Activated CD4-positive, alpha-beta T cell treated with anti-CD3 and anti-CD28 coated beads, Interleukin-2, amount 10 ng/mL, durations not matched to agents 24 days and 14 days (primary cell): ENCODE measurements around the gene SYNDIG1L. TPM values are rescaled to one million over a fixed set of nuclear protein-coding genes. Genes with fewer than 3 reads are reported as not detected.

Experiments
- DNase-seq: peaks from one replicate; pipeline ENCODE4 v3.0.0; 2022
- H3K27ac Mint-ChIP-seq: one replicate; pipeline ENCODE4 v1.8.0; 2022; ENCODE audit warnings: mild to moderate bottlenecking, mixed read lengths
- H3K27me3 Mint-ChIP-seq: one replicate; pipeline ENCODE4 v1.8.0; 2022; ENCODE audit warnings: mixed read lengths
- H3K36me3 Mint-ChIP-seq: one replicate; pipeline ENCODE4 v1.8.0; 2022; ENCODE audit warnings: low read depth, mild to moderate bottlenecking, mixed read lengths
- H3K4me1 Mint-ChIP-seq: one replicate; pipeline ENCODE4 v1.8.0; 2021; ENCODE audit warnings: mixed read lengths
- H3K4me3 Mint-ChIP-seq: one replicate; pipeline ENCODE4 v1.8.0; 2022; ENCODE audit warnings: mild to moderate bottlenecking, moderate library complexity, mixed read lengths
- H3K9me3 Mint-ChIP-seq: one replicate; pipeline ENCODE4 v1.8.0; 2021; ENCODE audit warnings: mixed read lengths
- intact Hi-C: fragments of 100-400 bp; cut with micrococcal nuclease; formaldehyde crosslinking; loops from one replicate; pipeline ENCODE4 v1.15.1; 2023
- total RNA-seq: library from RNA; stranded (reverse); gene quantifications from 2 replicates; pipeline ENCODE4 v1.2.3, GENCODE V29; 2022

The SYNDIG1L gene
- total RNA-seq, 1 donor from 2014 or later, result not detected

- H3K36me3 Mint-ChIP-seq, result no peaks in the 10 kb centered on the region
- H3K27ac Mint-ChIP-seq, result no peak overlapping the region
- intact Hi-C loops, result no loop called here
- DNase-seq, result no peak
- H3K9me3 Mint-ChIP-seq, result no peaks in the 10 kb centered on the region
- no peaks in the 10 kb centered on the region for H3K4me1 Mint-ChIP-seq
- H3K4me3 Mint-ChIP-seq, result no peak overlapping the region
- peaks cover 15% of the 10 kb centered on the region for H3K27me3 Mint-ChIP-seq
These were observed 6.9 kb downstream of the SYNDIG1L start for GRCh38 chr14:74419086-74419485.

GRCh38 chr14:74418031-74418430, 8.0 kb downstream of the SYNDIG1L start:
- Mint-ChIP-seq H3K9me3 (no peaks in the 10 kb centered on the region), H3K4me3 (no peak overlapping the region), H3K4me1 (no peaks in the 10 kb centered on the region), H3K27ac (no peak overlapping the region), H3K36me3 (no peaks in the 10 kb centered on the region), H3K27me3 (peaks cover 16% of the 10 kb centered on the region)
- no peak for DNase-seq
- intact Hi-C loops, result no loop called here

GRCh38 chr14:74417611-74418010, 8.4 kb downstream of the SYNDIG1L start:
- no peak for DNase-seq
- Mint-ChIP-seq H3K27ac (no peak overlapping the region), H3K27me3 (peaks cover 16% of the 10 kb centered on the region), H3K4me3 (no peak overlapping the region), H3K36me3 (no peaks in the 10 kb centered on the region), H3K9me3 (no peaks in the 10 kb centered on the region), H3K4me1 (no peaks in the 10 kb centered on the region)
- intact Hi-C loops, result no loop called here

- Mint-ChIP-seq H3K27me3 (peaks cover 16% of the 10 kb centered on the region), H3K27ac (no peak overlapping the region), H3K4me3 (no peak overlapping the region), H3K4me1 (no peaks in the 10 kb centered on the region), H3K36me3 (no peaks in the 10 kb centered on the region), H3K9me3 (no peaks in the 10 kb centered on the region)
- DNase-seq, result no peak
- intact Hi-C loops, result no loop called here
These were observed 8.8 kb downstream of the SYNDIG1L start for GRCh38 chr14:74417201-74417600.

GRCh38 chr14:74415115-74415437, 10.9 kb downstream of the SYNDIG1L start:
- no peaks in the 10 kb centered on the region for H3K9me3 Mint-ChIP-seq
- no peak overlapping the region for H3K4me3 Mint-ChIP-seq
- no peak for DNase-seq
- H3K27me3 Mint-ChIP-seq, result peaks cover 8% of the 10 kb centered on the region
- no peaks in the 10 kb centered on the region for H3K36me3 Mint-ChIP-seq
- no peak overlapping the region for H3K27ac Mint-ChIP-seq
- intact Hi-C loops, result no loop called here
- H3K4me1 Mint-ChIP-seq, result no peaks in the 10 kb centered on the region

- peaks cover 8% of the 10 kb centered on the region for H3K27me3 Mint-ChIP-seq
These were observed 11.5 kb downstream of the SYNDIG1L start for GRCh38 chr14:74414403-74415114.

DNA sequence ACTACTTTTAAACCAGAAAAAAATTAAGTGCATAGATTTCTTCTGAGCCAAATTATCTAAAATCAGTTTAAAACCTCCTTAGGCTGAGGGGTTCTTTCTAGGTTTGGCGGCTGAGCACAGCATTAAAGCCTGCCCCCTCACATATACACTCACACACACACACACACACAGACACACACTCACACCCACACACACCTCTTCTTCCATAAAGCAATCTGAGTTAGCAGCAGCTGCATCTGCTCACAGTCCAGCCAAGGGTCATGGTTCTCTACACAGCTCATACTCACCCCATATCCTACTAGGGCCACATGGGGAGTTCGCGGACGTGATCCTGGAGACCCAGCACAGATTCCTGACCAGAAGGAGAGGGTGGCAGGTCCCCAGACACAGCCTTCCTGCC, 12.4 kb downstream of the SYNDIG1L start:
- H3K27ac Mint-ChIP-seq, result no peak overlapping the region
- H3K36me3 Mint-ChIP-seq, result no peaks in the 10 kb centered on the region
- intact Hi-C loops, result no loop called here
- no peak overlapping the region for H3K4me3 Mint-ChIP-seq
- DNase-seq, result no peak
- H3K4me1 Mint-ChIP-seq, result no peaks in the 10 kb centered on the region
- peaks cover 8% of the 10 kb centered on the region for H3K27me3 Mint-ChIP-seq
- H3K9me3 Mint-ChIP-seq, result no peaks in the 10 kb centered on the region

More at GRCh38 chr14:74414403-74415114, 11.5 kb downstream of the SYNDIG1L start:
- no peak for DNase-seq
- intact Hi-C loops, result no loop called here
- H3K4me1 Mint-ChIP-seq, result no peaks in the 10 kb centered on the region
- H3K27ac Mint-ChIP-seq, result no peak overlapping the region
- H3K9me3 Mint-ChIP-seq, result no peaks in the 10 kb centered on the region
- H3K36me3 Mint-ChIP-seq, result no peaks in the 10 kb centered on the region
- H3K4me3 Mint-ChIP-seq, result no peak overlapping the region

GRCh38 chr14:74412753-74413152, 13.3 kb downstream of the SYNDIG1L start:
- Mint-ChIP-seq H3K9me3 (no peaks in the 10 kb centered on the region), H3K27ac (no peak overlapping the region), H3K4me1 (no peaks in the 10 kb centered on the region), H3K4me3 (no peak overlapping the region), H3K36me3 (no peaks in the 10 kb centered on the region), H3K27me3 (peaks cover 8% of the 10 kb centered on the region)
- DNase-seq, result no peak
- intact Hi-C loops, result no loop called here

- Mint-ChIP-seq H3K4me1 (no peaks in the 10 kb centered on the region), H3K27ac (no peak overlapping the region), H3K36me3 (no peaks in the 10 kb centered on the region), H3K4me3 (no peak overlapping the region), H3K9me3 (no peaks in the 10 kb centered on the region), H3K27me3 (peaks cover 5% of the 10 kb centered on the region)
- DNase-seq, result no peak
- intact Hi-C loops, result no loop called here
These were observed 14.3 kb downstream of the SYNDIG1L start for GRCh38 chr14:74411671-74412070.

DNA sequence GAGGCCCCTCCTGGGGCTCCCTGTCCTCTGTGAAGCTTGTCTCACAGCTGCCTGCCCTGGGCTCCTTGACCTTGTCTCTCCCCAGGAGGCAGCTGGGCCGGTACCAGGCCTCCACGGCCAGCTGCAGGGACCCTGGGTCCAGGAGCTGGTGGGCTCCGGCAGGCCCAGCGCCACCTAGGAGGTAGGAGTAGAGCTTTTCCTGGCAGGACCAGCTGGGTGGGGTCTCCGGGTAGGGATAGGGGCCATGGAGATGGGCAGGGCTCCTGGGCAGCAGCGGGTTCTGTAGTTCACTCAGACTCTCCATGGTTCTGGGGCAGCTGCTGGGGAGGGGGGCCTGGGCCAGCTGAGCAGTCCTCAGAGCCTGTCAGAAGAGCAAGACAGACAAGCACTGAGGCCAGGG, 16.6 kb downstream of the SYNDIG1L start:
- Mint-ChIP-seq H3K36me3 (no peaks in the 10 kb centered on the region), H3K4me1 (no peaks in the 10 kb centered on the region), H3K9me3 (no peaks in the 10 kb centered on the region), H3K4me3 (no peak overlapping the region), H3K27me3 (peaks cover 2% of the 10 kb centered on the region), H3K27ac (no peak overlapping the region)
- no peak for DNase-seq
- intact Hi-C loops, result no loop called here

- no peak for DNase-seq
- Mint-ChIP-seq H3K4me3 (no peak overlapping the region), H3K4me1 (no peaks in the 10 kb centered on the region), H3K27me3 (no peaks in the 10 kb centered on the region), H3K36me3 (no peaks in the 10 kb centered on the region), H3K27ac (no peak overlapping the region), H3K9me3 (no peaks in the 10 kb centered on the region)
- intact Hi-C loops, result no loop called here
These were observed 17.1 kb downstream of the SYNDIG1L start for GRCh38 chr14:74408870-74409269.

DNA sequence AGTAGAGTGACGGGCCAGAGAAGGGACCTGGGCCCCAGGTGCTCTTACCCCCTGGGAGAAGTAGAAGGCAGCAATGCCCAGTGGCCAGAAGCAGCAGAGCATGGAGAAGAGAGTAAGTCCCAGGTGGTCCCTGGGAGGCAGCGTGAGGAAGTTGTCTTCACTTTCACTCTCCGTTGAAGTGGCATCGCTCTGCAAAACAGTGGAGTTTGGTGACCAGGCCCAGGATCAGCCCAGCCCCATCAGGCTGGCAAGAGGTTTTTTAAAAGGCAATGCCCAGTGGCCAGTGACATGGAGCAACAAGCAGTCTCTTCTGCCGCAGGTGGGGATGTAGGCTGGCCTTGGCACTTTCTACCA, 18.2 kb downstream of the SYNDIG1L start:
- Mint-ChIP-seq H3K4me3 (no peak overlapping the region), H3K27ac (no peak overlapping the region)

DNA sequence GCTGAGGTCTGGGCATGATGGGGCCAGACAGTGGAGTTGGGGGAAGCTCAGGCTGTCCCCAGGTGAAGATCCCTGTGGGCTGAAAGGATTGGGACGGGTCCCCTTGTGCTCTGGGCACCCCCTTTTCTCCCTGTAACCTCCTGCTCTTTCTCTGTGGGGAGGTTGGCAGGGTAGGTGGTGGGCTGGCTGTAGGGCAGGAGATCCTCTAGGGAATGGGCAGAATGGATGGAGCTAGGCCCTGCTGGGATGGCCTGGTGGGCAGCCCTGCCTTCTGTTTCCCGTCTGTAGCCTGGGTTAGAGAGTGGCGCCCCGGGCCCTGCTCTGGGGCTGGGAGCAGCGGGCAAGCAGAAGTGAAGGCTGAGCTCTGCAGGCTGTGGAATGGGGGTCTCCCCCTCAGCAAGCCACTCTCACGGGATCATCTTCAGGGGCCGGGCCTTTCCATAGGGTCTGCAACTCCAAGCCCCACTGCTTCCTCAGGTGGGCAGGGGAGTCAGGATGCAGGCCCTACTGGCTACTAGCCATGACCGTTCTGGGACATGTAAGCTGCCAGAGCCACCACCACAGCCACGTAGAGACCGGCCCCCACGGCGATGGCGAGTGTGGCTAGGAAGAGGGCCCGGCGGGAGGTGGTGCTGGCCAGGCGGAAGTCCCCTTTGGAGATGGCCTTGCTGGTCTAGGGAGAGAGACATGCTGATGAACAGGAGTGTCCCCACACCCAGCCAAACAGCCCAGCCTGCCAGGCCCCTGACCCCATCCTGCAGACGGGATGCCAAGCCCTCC, 18.8 kb downstream of the SYNDIG1L start:
- H3K27ac Mint-ChIP-seq, result no peak overlapping the region
- no peak for DNase-seq
- no peaks in the 10 kb centered on the region for H3K27me3 Mint-ChIP-seq
- intact Hi-C loops, result no loop called here
- H3K4me3 Mint-ChIP-seq, result no peak overlapping the region
- no peaks in the 10 kb centered on the region for H3K9me3 Mint-ChIP-seq
- H3K4me1 Mint-ChIP-seq, result peaks cover 4% of the 10 kb centered on the region
- no peaks in the 10 kb centered on the region for H3K36me3 Mint-ChIP-seq

More for the DNA sequence above, 18.2 kb downstream of the SYNDIG1L start:
- intact Hi-C loops, result no loop called here
- no peak for DNase-seq
- Mint-ChIP-seq H3K36me3 (no peaks in the 10 kb centered on the region), H3K27me3 (no peaks in the 10 kb centered on the region), H3K9me3 (no peaks in the 10 kb centered on the region), H3K4me1 (peaks cover 1% of the 10 kb centered on the region)

GRCh38 chr14:74405663-74406062, 20.3 kb downstream of the SYNDIG1L start:
- no peak overlapping the region for H3K27ac Mint-ChIP-seq
- DNase-seq, result no peak
- no peaks in the 10 kb centered on the region for H3K27me3 Mint-ChIP-seq
- no peak overlapping the region for H3K4me3 Mint-ChIP-seq
- no peaks in the 10 kb centered on the region for H3K9me3 Mint-ChIP-seq
- H3K36me3 Mint-ChIP-seq, result no peaks in the 10 kb centered on the region
- peaks cover 15% of the 10 kb centered on the region for H3K4me1 Mint-ChIP-seq
- intact Hi-C loops, result no loop called here

- peaks cover 20% of the 10 kb centered on the region for H3K4me1 Mint-ChIP-seq
- H3K36me3 Mint-ChIP-seq, result no peaks in the 10 kb centered on the region
- intact Hi-C loops, result no loop called here
- no peak for DNase-seq
- H3K27ac Mint-ChIP-seq, result no peak overlapping the region
- no peaks in the 10 kb centered on the region for H3K9me3 Mint-ChIP-seq
- H3K27me3 Mint-ChIP-seq, result peaks cover 6% of the 10 kb centered on the region
- no peak overlapping the region for H3K4me3 Mint-ChIP-seq
These were observed 21.6 kb downstream of the SYNDIG1L start for GRCh38 chr14:74404435-74404834.
